Ovary (tissue), 9 donors: ENCODE data around the gene LMX1B. TPM values are rescaled to one million over a fixed set of nuclear protein-coding genes. Genes with fewer than 3 reads are reported as not detected.

ENCODE experiments used
- DNase-seq, 5 donors: peaks; one replicate each; pipeline ENCODE4 v3.0.0-alpha.2; 2019 to 2020
- H3K27ac ChIP-seq, 2 donors: fragments of 200-600 bp; one replicate each; pipeline versions ENCODE4 v1.5.1 to v1.8.0; 2019 to 2022
- H3K27me3 ChIP-seq: fragments of 200-600 bp; one replicate; pipeline ENCODE4 v1.8.0; 2022
- H3K36me3 ChIP-seq: fragments of 200-600 bp; sonication (generic); one replicate; pipeline ENCODE4 v1.5.1; 2019
- H3K4me1 ChIP-seq: one replicate; pipeline ENCODE4 v1.8.1; 2013; ENCODE audit warnings: mild to moderate bottlenecking, moderate library complexity; ENCODE audit not compliant: insufficient read depth
- H3K4me3 ChIP-seq: fragments of 200-600 bp; sonication (generic); one replicate; pipeline ENCODE4 v1.5.1; 2017
- H3K9me3 ChIP-seq, 2 donors: fragments of 200-600 bp in 1 of 2; sonication (generic) in 1 of 2; one replicate each; pipeline versions ENCODE4 v1.5.1 to v1.8.1; 2013 to 2019; ENCODE audit warnings: mild to moderate bottlenecking in 1 of 2, moderate library complexity in 1 of 2
- CTCF ChIP-seq, 3 donors: fragments of 450-650 bp in 2 of 3; fragments of 200-600 bp in 1 of 3; IDR thresholded peaks; one replicate each; pipeline versions ENCODE4 v1.5.1 to v1.8.0; 2016 to 2022; ENCODE audit warnings: antibody characterized with exemption in 3 of 3, mild to moderate bottlenecking in 1 of 3
- EP300 ChIP-seq: sonication (generic); formaldehyde crosslinking; IDR thresholded peaks from one replicate; pipeline ENCODE4 v1.6.1; 2017; ENCODE audit warnings: antibody characterized with exemption
- POLR2A ChIP-seq: fragments of 450-650 bp; IDR thresholded peaks from one replicate; pipeline ENCODE4 v1.6.1; 2017; ENCODE audit warnings: antibody characterized with exemption, mild to moderate bottlenecking, moderate library complexity
- WGBS, 3 donors: extraction: QIAGEN DNeasy Blood & Tissue Kit in 1 of 3; methylation state at CpG; one replicate each; pipeline versions ENCODE4 v1.1.5 to v1.1.7; 2013 to 2017; 5-methylcytosine and 5-hydroxymethylcytosine counted together
- intact Hi-C, 4 donors: fragments of 100-400 bp; cut with DNase I; formaldehyde crosslinking; loops; one replicate each; pipeline versions ENCODE4 v1.11.0 to v1.15.1; 2022 to 2023
- polyA plus RNA-seq, 2 donors: library from polyadenylated mRNA; stranded (reverse); fragments of 200-250 nt in 1 of 2; fragments of 350-450 nt in 1 of 2; fragmentation: Illumina TruSeq in 1 of 2; extraction: RNeasy Lipid Tissue Mini Kit (QIAGEN cat#74804) in 1 of 2; gene quantifications; one replicate each; pipeline ENCODE4 v1.2.3, GENCODE V29; 2013 to 2014
- total RNA-seq, 7 donors: library from RNA; depleted of rRNA in 2 of 7; stranded (reverse); fragments of >200 nt in 2 of 7; fragmentation: NEBNext Ultra II Directional in 3 of 7; extraction: Animal tissue kit (Norgen Biotek cat#: 25700) in 3 of 7; gene quantifications; one replicate each; pipeline versions ENCODE4 v1.1.0 to v1.2.4, GENCODE V29; 2016 to 2023
- donor health status: DM: no; HTN: no; CAD: no; lungs with moderate emphysema.
- donor health status: DM: no; HTN: no; CAD: no.
- donor health status: Bipolar disorder and iron deficiency.
- donor health status: DM: yes; HTN: yes; CAD: no.
- donor health status: DM: no; HTN: no; CAD: no.
- donor health status: DM: yes; HTN: yes; CAD: no.

Gene LMX1B
- total and polyA plus RNA-seq, 9 donors, result 0.08 to 0.20 TPM; not detected in 7

GRCh38 chr9:126672634-126673284, 59.0 kb downstream of the LMX1B start:
- TF ChIP-seq CTCF (IDR thresholded peaks at IDR 0.05), result no peak
- no peak for TF ChIP-seq POLR2A
- TF ChIP-seq EP300, result no peak
- H3K36me3 ChIP-seq, result no peaks in the 10 kb centered on the region
- H3K27ac ChIP-seq, result no peak overlapping the region
- DNase-seq, result no peak
- peaks cover 5% of the 10 kb centered on the region for H3K4me1 ChIP-seq
- peaks cover 7% of the 10 kb centered on the region for H3K27me3 ChIP-seq
- H3K4me3 ChIP-seq, result no peak overlapping the region
- H3K9me3 ChIP-seq, result no peaks in the 10 kb centered on the region
- intact Hi-C loops, result no loop called here
- 90 to 92% (median 92%) methylated on average over 18 of the region's 18 CpGs for WGBS, 3 donors

- no peaks in the 10 kb centered on the region for H3K36me3 ChIP-seq
- peaks cover 5% of the 10 kb centered on the region for H3K4me1 ChIP-seq
- H3K27ac ChIP-seq, result no peak overlapping the region
- intact Hi-C loops, result no loop called here
- no peak overlapping the region for H3K4me3 ChIP-seq
- DNase-seq, result peak in 2 of 5 donors; percentile 27 to 53
- no peaks in the 10 kb centered on the region for H3K9me3 ChIP-seq
- 28 to 42% (median 33%) methylated on average over 13 of the region's 13 CpGs for WGBS, 3 donors
- TF ChIP-seq POLR2A (no peak), CTCF (IDR thresholded peaks at IDR 0.05) (no peak), EP300 (no peak)
- peaks cover 7% of the 10 kb centered on the region for H3K27me3 ChIP-seq
Measured at GRCh38 chr9:126673689-126674364, 60.1 kb downstream of the LMX1B start.

- no peaks in the 10 kb centered on the region for H3K9me3 ChIP-seq
- no peak overlapping the region for H3K4me3 ChIP-seq
- H3K27ac ChIP-seq, result no peak overlapping the region
- peaks cover 5% of the 10 kb centered on the region for H3K4me1 ChIP-seq
- WGBS, 3 donors, result 60 to 71% (median 61%) methylated on average over 11 of the region's 11 CpGs
- intact Hi-C loops, result no loop called here
- H3K36me3 ChIP-seq, result no peaks in the 10 kb centered on the region
- H3K27me3 ChIP-seq, result peaks cover 7% of the 10 kb centered on the region
- DNase-seq, result no peak
- TF ChIP-seq CTCF (IDR thresholded peaks at IDR 0.05), result no peak
Measured at GRCh38 chr9:126674365-126675146, 60.8 kb downstream of the LMX1B start.

GRCh38 chr9:126675147-126675467, 61.4 kb downstream of the LMX1B start:
- H3K4me1 ChIP-seq, result peaks cover 5% of the 10 kb centered on the region
- H3K9me3 ChIP-seq, result no peaks in the 10 kb centered on the region
- H3K27me3 ChIP-seq, result peaks cover 7% of the 10 kb centered on the region
- 70 to 76% (median 72%) methylated on average over 8 of the region's 8 CpGs for WGBS, 3 donors
- no peak overlapping the region for H3K4me3 ChIP-seq
- TF ChIP-seq CTCF (IDR thresholded peaks at IDR 0.05), result no peak
- TF ChIP-seq POLR2A, result no peak
- TF ChIP-seq EP300, result no peak
- no peaks in the 10 kb centered on the region for H3K36me3 ChIP-seq
- H3K27ac ChIP-seq, result no peak overlapping the region
- intact Hi-C loops, result no loop called here
- no peak for DNase-seq
